CD4-positive, alpha-beta memory T cell (primary cell): Measurements from ENCODE around the gene RER1. TPM values are rescaled to one million over a fixed set of nuclear protein-coding genes. Genes with fewer than 3 reads are reported as not detected.
A peak's percentile ranks its signal among the peaks of the same experiment; 100 is the strongest.

Source experiments
- CTCF ChIA-PET: fragments of 350-600 bp; sonication (Branson Sonifier 250); formaldehyde crosslinking; loops from one replicate; lab custom pipeline; 2021; ENCODE audit warnings: inconsistent platforms; ENCODE audit not compliant: partially characterized antibody; lab: Charles Lee
- POLR2A ChIA-PET: fragments of 350-600 bp; sonication (Branson Sonifier 250); formaldehyde crosslinking; loops from one replicate; lab custom pipeline; 2021; ENCODE audit not compliant: partially characterized antibody; lab: Charles Lee
- DNase-seq, 5 donors: peaks; one replicate each; pipeline versions ENCODE4 v3.0.0 to v3.0.0-alpha.2; 2020 to 2022; ENCODE audit warnings: mixed read lengths in 1 of 5
- H3K27ac ChIP-seq: one replicate; pipeline ENCODE4 v1.7.0; 2013; ENCODE audit warnings: low read depth, low read length
- H3K27me3 ChIP-seq: 2 replicates; pipeline ENCODE4 v1.7.0; 2013; ENCODE audit warnings: mild to moderate bottlenecking, low read length, moderate library complexity; ENCODE audit not compliant: insufficient read depth
- H3K36me3 ChIP-seq: 2 replicates; pipeline ENCODE4 v1.7.0; 2013; ENCODE audit warnings: mild to moderate bottlenecking, low read length, moderate library complexity; ENCODE audit not compliant: insufficient read depth
- H3K4me1 ChIP-seq: 2 replicates; pipeline ENCODE4 v1.7.0; 2013; ENCODE audit warnings: mild to moderate bottlenecking, low read length, moderate library complexity; ENCODE audit not compliant: insufficient read depth
- H3K4me3 ChIP-seq, 2 donors: one replicate each; pipeline ENCODE4 v1.7.0; 2013; ENCODE audit warnings: low read length in 2 of 2, mild to moderate bottlenecking in 1 of 2
- H3K9me3 ChIP-seq, 2 donors: one replicate each; pipeline ENCODE4 v1.7.0; 2013; ENCODE audit warnings: low read length in 2 of 2, control low read depth in 1 of 2; ENCODE audit not compliant: control insufficient read depth in 1 of 2
- H3K27ac Mint-ChIP-seq, 7 donors: one replicate each; pipeline ENCODE4 v1.8.0; 2020 to 2021; ENCODE audit warnings: mixed read lengths in 7 of 7, mild to moderate bottlenecking in 6 of 7, inconsistent platforms in 3 of 7, moderate library complexity in 3 of 7
- H3K27me3 Mint-ChIP-seq, 2 donors: one replicate each; pipeline ENCODE4 v1.8.0; 2020 to 2021; ENCODE audit warnings: mixed read lengths in 2 of 2
- H3K36me3 Mint-ChIP-seq, 2 donors: one replicate each; pipeline ENCODE4 v1.8.0; 2020 to 2021; ENCODE audit warnings: mixed read lengths in 2 of 2, inconsistent platforms in 1 of 2, mild to moderate bottlenecking in 1 of 2
- H3K4me1 Mint-ChIP-seq, 4 donors: one replicate each; pipeline ENCODE4 v1.8.0; 2020 to 2021; ENCODE audit warnings: mixed read lengths in 4 of 4, mild to moderate bottlenecking in 1 of 4
- H3K4me3 Mint-ChIP-seq, 8 donors: one replicate each; pipeline ENCODE4 v1.8.0; 2020 to 2021; ENCODE audit warnings: mixed read lengths in 8 of 8, mild to moderate bottlenecking in 7 of 8, moderate library complexity in 6 of 8, inconsistent platforms in 3 of 8
- H3K9me3 Mint-ChIP-seq, 8 donors: one replicate each; pipeline ENCODE4 v1.8.0; 2020 to 2021; ENCODE audit warnings: mixed read lengths in 8 of 8, mild to moderate bottlenecking in 5 of 8, inconsistent platforms in 3 of 8, moderate library complexity in 1 of 8
- intact Hi-C: fragments of 100-400 bp; cut with micrococcal nuclease; formaldehyde crosslinking; loops from one replicate; pipeline ENCODE4 v1.15.1; 2023
- polyA plus RNA-seq, 2 donors: library from polyadenylated mRNA; unstranded; fragments of 300-500 nt; fragmentation: Illumina TruSeq; gene quantifications; one replicate each; pipeline ENCODE4 v1.2.3, GENCODE V29; 2021
- total RNA-seq, 2 experiments: library from RNA; stranded (reverse); gene quantifications; one replicate each; pipeline ENCODE4 v1.2.3, GENCODE V29; 2021

Gene RER1
- total and polyA plus RNA-seq, 4 experiments from 2014 or later = 131 to 221 (median 150) TPM

GRCh38 chr1:2368053-2368744 is 23.4 kb upstream of the RER1 start:
- Mint-ChIP-seq H3K36me3 (peaks cover 2 to 8% of the 10 kb centered on the region in 2 donors), H3K27me3 (no peaks in the 10 kb centered on the region), H3K9me3 (peaks cover 0 to 8% (median 5%) of the 10 kb centered on the region in 8 donors), H3K27ac (no peak overlapping the region), H3K4me3 (no peak overlapping the region), H3K4me1 (no peaks in the 10 kb centered on the region)
- DNase-seq = no peak
- Histone ChIP-seq H3K27me3 (no peaks in the 10 kb centered on the region), H3K4me3 (no peak overlapping the region), H3K27ac (no peak overlapping the region), H3K36me3 (no peaks in the 10 kb centered on the region), H3K9me3 (no peaks in the 10 kb centered on the region), H3K4me1 (no peaks in the 10 kb centered on the region)
- ChIA-PET POLR2A (no interaction called here), CTCF (interaction anchor here (1.0 kb wide), 1 partner anchor 173 kb away, joined by 3 read pairs; the partner anchor contains the start of gene FAAP20)
- intact Hi-C loops = no loop called here

GRCh38 chr1:2372551-2373490 is 18.8 kb upstream of the RER1 start:
- Histone ChIP-seq H3K36me3 (no peaks in the 10 kb centered on the region), H3K27ac (no peak overlapping the region), H3K4me1 (no peaks in the 10 kb centered on the region), H3K4me3 (no peak overlapping the region), H3K27me3 (no peaks in the 10 kb centered on the region), H3K9me3 (no peaks in the 10 kb centered on the region)
- Mint-ChIP-seq H3K27me3 (no peaks in the 10 kb centered on the region), H3K9me3 (no peaks in the 10 kb centered on the region), H3K4me3 (no peak overlapping the region), H3K36me3 (peaks cover 0 to 3% of the 10 kb centered on the region in 2 donors), H3K27ac (no peak overlapping the region), H3K4me1 (no peaks in the 10 kb centered on the region)
- ChIA-PET CTCF (no interaction called here), POLR2A (no interaction called here)
- DNase-seq = no peak
- intact Hi-C loops = no loop called here

- DNase-seq = no peak
- Histone ChIP-seq H3K36me3 (no peaks in the 10 kb centered on the region), H3K4me3 (no peak overlapping the region), H3K27ac (no peak overlapping the region), H3K9me3 (no peaks in the 10 kb centered on the region), H3K4me1 (no peaks in the 10 kb centered on the region), H3K27me3 (no peaks in the 10 kb centered on the region)
- no peak overlapping the region for H3K27ac Mint-ChIP-seq
- H3K36me3 Mint-ChIP-seq = no peaks in the 10 kb centered on the region
- H3K4me1 Mint-ChIP-seq = no peaks in the 10 kb centered on the region
- intact Hi-C loops = no loop called here
- no peaks in the 10 kb centered on the region for H3K9me3 Mint-ChIP-seq
- CTCF ChIA-PET = no interaction called here
- POLR2A ChIA-PET = no interaction called here
- no peaks in the 10 kb centered on the region for H3K27me3 Mint-ChIP-seq
- H3K4me3 Mint-ChIP-seq = no peak overlapping the region
Measured at GRCh38 chr1:2373551-2374251, 17.9 kb upstream of the RER1 start.

- no peaks in the 10 kb centered on the region for H3K9me3 Mint-ChIP-seq
- ChIA-PET CTCF (no interaction called here), POLR2A (no interaction called here)
- no peak overlapping the region for H3K27ac ChIP-seq
- intact Hi-C loops = no loop called here
- peak overlapping the region in 1 of 7 donors; percentile 51 for H3K27ac Mint-ChIP-seq
- H3K27me3 Mint-ChIP-seq = no peaks in the 10 kb centered on the region
- no peaks in the 10 kb centered on the region for H3K36me3 ChIP-seq
- DNase-seq = no peak
- no peaks in the 10 kb centered on the region for H3K4me1 Mint-ChIP-seq
- no peaks in the 10 kb centered on the region for H3K36me3 Mint-ChIP-seq
- H3K4me3 Mint-ChIP-seq = no peak overlapping the region
- H3K4me3 ChIP-seq = no peak overlapping the region
- H3K9me3 ChIP-seq = no peaks in the 10 kb centered on the region
- no peaks in the 10 kb centered on the region for H3K27me3 ChIP-seq
- H3K4me1 ChIP-seq = no peaks in the 10 kb centered on the region
Measured at GRCh38 chr1:2374252-2375155, 17.1 kb upstream of the RER1 start.

GRCh38 chr1:2375246-2375922 is 16.3 kb upstream of the RER1 start:
- DNase-seq = no peak
- CTCF ChIA-PET = interaction anchor here (10.5 kb wide), 1 partner anchor 180 kb away, joined by 236 read pairs; the partner anchor contains the start of gene FAAP20

GRCh38 chr1:2375923-2376260 is 15.7 kb upstream of the RER1 start:
- Mint-ChIP-seq H3K27ac (no peak overlapping the region), H3K9me3 (no peaks in the 10 kb centered on the region), H3K27me3 (no peaks in the 10 kb centered on the region), H3K36me3 (no peaks in the 10 kb centered on the region), H3K4me3 (no peak overlapping the region), H3K4me1 (no peaks in the 10 kb centered on the region)
- H3K27ac ChIP-seq = no peak overlapping the region
- no peaks in the 10 kb centered on the region for H3K36me3 ChIP-seq
- POLR2A ChIA-PET = no interaction called here
- CTCF ChIA-PET = interaction anchor here (10.5 kb wide), 1 partner anchor 181 kb away, joined by 236 read pairs; the partner anchor contains the start of gene FAAP20
- no peak overlapping the region for H3K4me3 ChIP-seq
- H3K4me1 ChIP-seq = no peaks in the 10 kb centered on the region
- no peak for DNase-seq
- H3K27me3 ChIP-seq = no peaks in the 10 kb centered on the region
- intact Hi-C loops = no loop called here
- H3K9me3 ChIP-seq = no peaks in the 10 kb centered on the region

More at GRCh38 chr1:2375246-2375922, 16.3 kb upstream of the RER1 start:
- H3K27ac ChIP-seq = no peak overlapping the region
- intact Hi-C loops = no loop called here
- H3K27me3 ChIP-seq = no peaks in the 10 kb centered on the region
- Mint-ChIP-seq H3K4me3 (no peak overlapping the region), H3K27me3 (no peaks in the 10 kb centered on the region), H3K4me1 (no peaks in the 10 kb centered on the region), H3K9me3 (no peaks in the 10 kb centered on the region), H3K36me3 (no peaks in the 10 kb centered on the region), H3K27ac (no peak overlapping the region)
- POLR2A ChIA-PET = no interaction called here
- H3K4me3 ChIP-seq = no peak overlapping the region
- H3K4me1 ChIP-seq = no peaks in the 10 kb centered on the region
- H3K9me3 ChIP-seq = no peaks in the 10 kb centered on the region
- no peaks in the 10 kb centered on the region for H3K36me3 ChIP-seq
